NB4 (cell line): ENCODE measurements around the gene SSUH2.

Source experiments
- DNase-seq: peaks from one replicate; pipeline ENCODE4 v3.0.0; 2010; ENCODE audit warnings: low read depth
- H3K4me3 ChIP-seq: one replicate; pipeline ENCODE4 v1.5.1; 2011; ENCODE audit warnings: mild to moderate bottlenecking, low read depth, low read length, moderate library complexity
- MYC ChIP-seq: IDR thresholded peaks from 2 replicates; pipeline ENCODE4 v1.6.1; 2011; ENCODE audit warnings: low read depth, low read length
- POLR2A ChIP-seq: IDR thresholded peaks from 2 replicates; pipeline ENCODE4 v1.6.1; 2011; ENCODE audit warnings: mild to moderate bottlenecking; ENCODE audit not compliant: insufficient read length; ENCODE audit errors: extremely low read depth
- TF ChIP-seq, protein P1 (sequence below): IDR thresholded peaks from 2 replicates; pipeline ENCODE4 v1.6.1; 2011; ENCODE audit warnings: low read depth, low read length
- TF ChIP-seq, protein P2 (sequence below): IDR thresholded peaks from one replicate; pipeline ENCODE4 v1.5.1; 2012; ENCODE audit warnings: low read depth, low read length

Gene SSUH2

DNA sequence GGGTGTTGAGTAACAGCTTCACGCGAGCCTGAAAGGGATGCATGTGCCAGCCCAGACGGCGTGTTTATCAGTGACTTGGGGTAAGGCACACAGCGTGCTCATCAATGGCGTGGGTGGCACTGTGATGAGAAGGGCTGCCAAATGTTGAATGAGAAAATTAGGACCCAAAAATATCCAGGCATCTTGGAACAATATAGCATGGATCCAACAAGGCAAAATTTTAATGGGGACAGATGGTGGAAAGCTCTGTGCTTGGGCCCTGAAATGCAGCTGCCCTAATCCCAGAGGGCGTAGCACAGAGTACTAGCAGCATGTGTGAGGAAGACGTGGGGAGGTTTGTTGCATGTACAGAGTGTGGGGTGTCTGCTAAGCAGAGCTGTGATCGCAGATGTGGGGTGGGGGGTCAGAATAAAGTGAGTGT, 48.9 kb downstream of the SSUH2 start:
- no peak for DNase-seq
- no peak for TF ChIP-seq MYC
- TF ChIP-seq, protein P1, sequence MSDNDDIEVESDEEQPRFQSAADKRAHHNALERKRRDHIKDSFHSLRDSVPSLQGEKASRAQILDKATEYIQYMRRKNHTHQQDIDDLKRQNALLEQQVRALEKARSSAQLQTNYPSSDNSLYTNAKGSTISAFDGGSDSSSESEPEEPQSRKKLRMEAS = no peak
- TF ChIP-seq POLR2A = no peak
- TF ChIP-seq, protein P2, sequence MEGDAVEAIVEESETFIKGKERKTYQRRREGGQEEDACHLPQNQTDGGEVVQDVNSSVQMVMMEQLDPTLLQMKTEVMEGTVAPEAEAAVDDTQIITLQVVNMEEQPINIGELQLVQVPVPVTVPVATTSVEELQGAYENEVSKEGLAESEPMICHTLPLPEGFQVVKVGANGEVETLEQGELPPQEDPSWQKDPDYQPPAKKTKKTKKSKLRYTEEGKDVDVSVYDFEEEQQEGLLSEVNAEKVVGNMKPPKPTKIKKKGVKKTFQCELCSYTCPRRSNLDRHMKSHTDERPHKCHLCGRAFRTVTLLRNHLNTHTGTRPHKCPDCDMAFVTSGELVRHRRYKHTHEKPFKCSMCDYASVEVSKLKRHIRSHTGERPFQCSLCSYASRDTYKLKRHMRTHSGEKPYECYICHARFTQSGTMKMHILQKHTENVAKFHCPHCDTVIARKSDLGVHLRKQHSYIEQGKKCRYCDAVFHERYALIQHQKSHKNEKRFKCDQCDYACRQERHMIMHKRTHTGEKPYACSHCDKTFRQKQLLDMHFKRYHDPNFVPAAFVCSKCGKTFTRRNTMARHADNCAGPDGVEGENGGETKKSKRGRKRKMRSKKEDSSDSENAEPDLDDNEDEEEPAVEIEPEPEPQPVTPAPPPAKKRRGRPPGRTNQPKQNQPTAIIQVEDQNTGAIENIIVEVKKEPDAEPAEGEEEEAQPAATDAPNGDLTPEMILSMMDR = no peak
- H3K4me3 ChIP-seq = no peak overlapping the region

DNA sequence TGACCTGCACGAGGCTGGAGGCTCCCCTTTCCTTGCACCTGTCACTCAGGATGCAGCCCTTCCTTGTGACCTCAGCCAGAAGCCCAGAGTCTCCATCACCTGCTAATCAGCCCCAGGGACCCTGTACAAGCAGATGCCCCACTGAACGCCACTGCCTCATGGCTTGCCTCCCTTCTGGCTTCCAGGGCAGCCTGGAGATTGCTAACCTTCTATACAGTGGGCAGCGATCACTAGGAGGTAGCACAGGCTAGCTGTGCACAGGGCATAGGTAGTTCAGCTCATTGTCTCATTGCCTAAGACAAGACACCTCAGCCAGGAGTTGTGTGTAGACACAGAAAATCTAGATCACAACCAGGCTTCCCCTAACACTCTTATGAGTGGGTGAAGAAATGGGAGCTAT, 49.3 kb downstream of the SSUH2 start:
- no peak overlapping the region for H3K4me3 ChIP-seq
- TF ChIP-seq MYC = no peak
- TF ChIP-seq POLR2A = no peak
- DNase-seq = no peak

DNA sequence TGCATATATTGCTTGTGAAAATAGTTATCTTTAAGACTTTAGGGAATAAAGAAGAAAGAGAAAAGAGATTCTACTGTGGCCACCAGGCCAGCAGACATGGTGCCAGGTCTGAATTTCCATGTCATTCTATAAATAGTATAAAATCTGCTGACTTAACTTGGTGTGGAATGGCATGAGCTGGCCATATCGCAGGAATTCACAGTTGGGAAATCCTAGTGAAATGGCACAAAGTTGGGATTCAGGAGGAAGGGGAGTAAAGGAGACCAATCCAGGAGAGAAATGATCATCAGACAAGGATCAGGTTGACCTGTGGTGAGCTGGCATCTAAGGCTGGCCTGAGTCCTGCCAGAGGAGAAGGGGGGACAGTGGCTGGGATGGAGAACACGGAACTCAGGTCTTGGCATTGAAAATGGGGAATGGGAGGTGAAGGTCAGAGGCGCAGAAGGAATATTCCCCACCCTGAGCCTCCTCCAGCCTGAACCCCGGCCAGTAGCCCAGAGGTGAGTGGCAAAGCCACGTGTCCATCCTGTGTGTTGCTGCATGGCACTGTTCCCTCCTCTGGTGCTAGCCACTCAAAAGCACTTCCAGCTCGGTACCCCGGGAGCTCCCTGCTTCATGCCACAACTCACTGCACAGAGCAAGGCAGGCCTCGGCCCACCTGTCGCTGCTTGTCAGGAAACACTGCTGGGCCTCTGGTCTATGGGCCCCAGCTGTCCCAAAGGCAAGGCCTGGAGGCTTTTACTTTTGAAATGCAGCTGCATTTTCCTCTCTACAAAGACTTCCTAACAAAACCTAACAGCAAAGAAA, 51.4 kb downstream of the SSUH2 start:
- no peak for TF ChIP-seq POLR2A
- no peak for TF ChIP-seq MYC
- TF ChIP-seq, protein P1 = no peak
- TF ChIP-seq, protein P2 = no peak
- DNase-seq = no peak
- no peak overlapping the region for H3K4me3 ChIP-seq

DNA sequence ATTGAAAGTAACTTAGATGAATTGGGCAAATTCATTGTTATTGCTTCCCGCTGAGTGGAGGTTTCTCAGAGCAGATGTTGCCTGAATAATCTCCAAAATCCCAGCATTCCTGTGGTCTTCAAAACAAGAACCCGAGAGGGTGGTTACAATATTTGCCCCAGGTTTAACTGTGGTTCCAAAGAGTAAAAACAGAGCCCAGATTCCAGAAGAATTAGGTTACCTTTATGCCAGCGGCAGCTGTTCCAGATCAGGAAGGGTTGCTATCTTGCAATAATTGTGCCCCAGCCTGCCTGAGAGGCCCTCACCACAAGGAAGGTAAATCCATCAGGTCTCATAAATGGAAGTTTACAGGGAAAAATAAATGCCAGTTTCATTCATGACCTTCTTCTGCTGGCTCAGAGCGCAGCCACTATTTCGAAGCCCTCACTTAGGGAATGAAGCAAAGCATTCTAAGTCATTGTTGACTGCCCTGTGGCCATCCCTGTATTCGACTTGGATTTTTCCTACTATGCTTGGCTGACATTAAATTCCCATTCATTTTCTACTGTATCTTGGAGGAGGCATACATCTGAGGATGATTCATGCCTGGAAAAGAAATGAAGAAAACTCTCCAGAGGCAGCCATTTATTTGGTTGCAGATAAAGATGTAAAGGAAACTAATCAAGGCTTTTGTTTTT, 54.6 kb downstream of the SSUH2 start:
- no peak for DNase-seq
- TF ChIP-seq, protein P1 = no peak
- TF ChIP-seq MYC = no peak
- TF ChIP-seq POLR2A = no peak
- TF ChIP-seq, protein P2 = no peak
- no peak overlapping the region for H3K4me3 ChIP-seq

DNA sequence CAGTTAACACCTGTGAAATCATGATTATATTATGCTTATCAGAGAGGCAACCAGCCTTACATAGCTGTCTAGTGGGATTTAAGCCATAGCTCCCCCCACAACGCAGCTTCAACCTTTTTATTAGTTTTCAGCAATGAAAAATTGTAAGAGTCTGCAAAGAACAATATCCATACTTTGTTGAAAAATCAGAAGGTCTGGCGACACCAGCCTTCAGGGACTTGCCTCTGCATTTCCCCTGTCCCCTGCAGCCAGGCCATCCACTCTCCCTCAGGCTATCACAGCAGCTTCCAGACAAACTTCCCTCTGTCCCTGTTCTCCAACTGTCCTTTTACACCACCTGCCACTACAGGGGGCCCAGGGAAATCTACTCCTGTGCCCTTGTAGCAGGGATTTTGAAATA, 59.9 kb downstream of the SSUH2 start:
- no peak overlapping the region for H3K4me3 ChIP-seq
- TF ChIP-seq, protein P1 = no peak
- TF ChIP-seq, protein P2 = no peak
- TF ChIP-seq MYC (no peak), POLR2A (no peak)
- DNase-seq = no peak

DNA sequence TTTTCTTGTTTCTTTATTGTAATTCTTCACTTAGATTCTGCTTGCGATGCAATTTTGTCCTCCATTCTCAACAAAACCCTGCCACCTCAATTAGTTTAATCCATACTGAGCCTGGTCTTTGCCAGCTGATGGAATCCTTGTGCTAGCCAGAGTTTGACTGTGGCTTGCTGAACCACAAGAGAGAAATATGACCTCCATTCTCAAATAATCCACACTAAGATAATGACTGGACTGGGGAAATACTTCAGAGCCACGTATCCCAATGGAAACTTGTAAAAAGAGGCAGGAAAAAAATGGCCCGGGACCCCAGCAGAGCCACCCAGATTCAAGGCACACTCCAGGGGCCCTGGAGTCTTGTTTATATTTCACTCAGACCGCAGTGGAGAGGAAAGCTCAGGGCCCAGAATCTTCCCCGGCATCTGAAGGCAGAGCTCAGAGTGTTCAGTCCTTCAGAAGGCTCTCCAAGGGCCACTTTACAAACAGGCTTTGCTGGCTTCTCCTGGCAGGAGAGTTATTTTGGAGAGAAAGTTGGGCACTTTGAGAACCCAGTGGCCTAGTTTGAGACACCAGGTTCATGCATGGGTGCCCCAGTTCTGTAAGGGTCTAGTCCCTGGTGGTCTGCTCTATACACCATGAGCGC, 62.7 kb downstream of the SSUH2 start:
- TF ChIP-seq POLR2A (no peak), MYC (no peak)
- TF ChIP-seq, protein P2 = no peak
- TF ChIP-seq, protein P1 = no peak
- H3K4me3 ChIP-seq = no peak overlapping the region
- DNase-seq = no peak
